A549 (cell line): ENCODE data around the gene SNRNP40. TPM values are rescaled to one million over a fixed set of nuclear protein-coding genes. Genes with fewer than 3 reads are reported as not detected.

Experiments
- ATAC-seq, 2 experiments: fragments of 200-7000 bp in 1 of 2; fragments of >200 bp in 1 of 2; cut with Nextera tagmentation in 1 of 2; cut with Tn5 transposase in 1 of 2; 3 replicates each; pipeline versions ENCODE4 v1.8.0 to v1.9.1; 2018 to 2020; ENCODE audit warnings: mild to moderate bottlenecking in 1 of 2, moderate library complexity in 1 of 2
- CTCF ChIA-PET: fragments of 300-600 bp; sonication (Branson Sonifier 250); formaldehyde crosslinking; extraction: SDS; loops from one replicate; lab custom pipeline; 2021; ENCODE audit warnings: antibody characterized with exemption, inconsistent platforms; lab: Yijun Ruan, JAX
- POLR2A ChIA-PET: fragments of 350-600 bp; formaldehyde crosslinking; extraction: SDS; loops from one replicate; lab custom pipeline; 2021; ENCODE audit warnings: antibody characterized with exemption, inconsistent platforms; lab: Yijun Ruan, JAX
- DNase-seq, 2 experiments: peaks; one replicate each; pipeline versions ENCODE4 v3.0.0 to v3.0.0-alpha.2; 2011 to 2016; ENCODE audit warnings: low read depth in 1 of 2, low spot score in 1 of 2
- FAIRE-seq: peaks from 2 replicates; lab custom pipeline; 2011; peaks lifted over from hg19 to GRCh38; lab: Jason Lieb, UNC
- H3K27ac ChIP-seq, 2 experiments: fragments of >200 bp; sonication (Bioruptor Twin); formaldehyde crosslinking; 3 replicates each; pipeline ENCODE4 v1.5.1; 2016 to 2017
- H3K4me1 ChIP-seq: fragments of >200 bp; sonication (Bioruptor Twin); formaldehyde crosslinking; 3 replicates; pipeline ENCODE4 v1.6.1; 2016
- H3K4me2 ChIP-seq: fragments of >200 bp; sonication (Bioruptor Twin); formaldehyde crosslinking; 3 replicates; pipeline ENCODE4 v1.6.1; 2016
- H3K4me3 ChIP-seq: fragments of >200 bp; sonication (Bioruptor Twin); formaldehyde crosslinking; 3 replicates; pipeline ENCODE4 v1.5.1; 2016
- H3K9me3 ChIP-seq: fragments of >200 bp; sonication (Bioruptor Twin); formaldehyde crosslinking; 3 replicates; pipeline ENCODE4 v1.6.1; 2016
- CBX8 ChIP-seq: fragments of 200-600 bp; sonication (generic); IDR thresholded peaks from 2 replicates; pipeline ENCODE4 v1.6.1; 2016
- CEBPB ChIP-seq, 2 experiments: fragments of >200 bp in 1 of 2; sonication (Bioruptor Twin) in 1 of 2; formaldehyde crosslinking in 1 of 2; IDR thresholded peaks; 2 replicates each; pipeline ENCODE4 v1.6.1; 2012 to 2016
- EP300 ChIP-seq, 2 experiments: fragments of >200 bp; sonication (Bioruptor Twin); formaldehyde crosslinking; IDR thresholded peaks; 2 replicates in 1 of 2; 3 replicates in 1 of 2; pipeline ENCODE4 v1.6.1; 2016 to 2017
- ESRRA ChIP-seq: fragments of 150-350 bp; IDR thresholded peaks from 2 replicates; pipeline ENCODE4 v1.6.1; 2014; ENCODE audit warnings: mild to moderate bottlenecking, low read length, borderline replicate concordance
- FOSB ChIP-seq: fragments of 250-450 bp; sonication (Bioruptor Pico); IDR thresholded peaks from 2 replicates; pipeline ENCODE4 v1.5.0; 2020; ENCODE audit warnings: mild to moderate bottlenecking, moderate library complexity
- FOXS1 ChIP-seq: fragments of 250-450 bp; sonication (Bioruptor Pico); IDR thresholded peaks from 2 replicates; pipeline ENCODE4 v1.5.0; 2020; ENCODE audit warnings: mild to moderate bottlenecking, moderate library complexity
- HDAC2 ChIP-seq: fragments of 200-600 bp; sonication (generic); IDR thresholded peaks from 2 replicates; pipeline ENCODE4 v1.6.1; 2016
- HOXB5 ChIP-seq: fragments of 250-450 bp; sonication (Bioruptor Pico); IDR thresholded peaks from 2 replicates; pipeline ENCODE4 v1.5.0; 2020; ENCODE audit warnings: mild to moderate bottlenecking, moderate library complexity
- JUN ChIP-seq, 2 experiments: fragments of >200 bp; sonication (Bioruptor Twin); formaldehyde crosslinking; IDR thresholded peaks; 2 replicates in 1 of 2; 3 replicates in 1 of 2; pipeline ENCODE4 v1.6.1; 2016 to 2017
- MYC ChIP-seq: IDR thresholded peaks from 2 replicates; pipeline ENCODE4 v1.6.1; 2012; ENCODE audit warnings: mild to moderate bottlenecking, inconsistent platforms, low read length, improper control_type of control experiment, borderline replicate concordance
- NFE2L2 ChIP-seq: fragments of 150-350 bp; conservative IDR thresholded peaks from 2 replicates; pipeline ENCODE4 v1.6.1; 2014; ENCODE audit warnings: low read length
- NPAS2 ChIP-seq: fragments of 250-450 bp; sonication (Bioruptor Pico); IDR thresholded peaks from 2 replicates; pipeline ENCODE4 v1.8.0; 2022; ENCODE audit warnings: mild to moderate bottlenecking, moderate library complexity, borderline replicate concordance
- NR3C1 ChIP-seq: fragments of >200 bp; sonication (Bioruptor Twin); formaldehyde crosslinking; IDR thresholded peaks from 3 replicates; pipeline ENCODE4 v1.6.1; 2017
- POLR2AphosphoS2 ChIP-seq: conservative IDR thresholded peaks from 2 replicates; pipeline ENCODE4 v1.6.1; 2012; ENCODE audit warnings: low read length, improper control_type of control experiment, inconsistent platforms
- RAD21 ChIP-seq, 2 experiments: fragments of >200 bp in 1 of 2; sonication (Bioruptor Twin) in 1 of 2; formaldehyde crosslinking in 1 of 2; IDR thresholded peaks in 1 of 2; conservative IDR thresholded peaks in 1 of 2; 2 replicates in 1 of 2; 3 replicates in 1 of 2; pipeline ENCODE4 v1.6.1; 2012 to 2018; ENCODE audit warnings: inconsistent platforms in 1 of 2
- RARB ChIP-seq: fragments of 250-450 bp; sonication (Bioruptor Pico); IDR thresholded peaks from 2 replicates; pipeline ENCODE4 v1.8.0; 2021; ENCODE audit warnings: mild to moderate bottlenecking, moderate library complexity
- RCOR1 ChIP-seq: fragments of 150-350 bp; IDR thresholded peaks from 2 replicates; pipeline ENCODE4 v1.6.1; 2014; ENCODE audit warnings: antibody characterized with exemption, low read length, low read depth
- RNF2 ChIP-seq: fragments of 200-600 bp; sonication (generic); IDR thresholded peaks from 2 replicates; pipeline ENCODE4 v1.6.1; 2016; ENCODE audit warnings: low read depth, mild to moderate bottlenecking, antibody characterized with exemption, moderate library complexity, borderline replicate concordance
- SMC3 ChIP-seq: fragments of >200 bp; sonication (Bioruptor Twin); formaldehyde crosslinking; IDR thresholded peaks from 3 replicates; pipeline ENCODE4 v1.6.1; 2018; ENCODE audit warnings: inconsistent platforms
- SREBF2 ChIP-seq: fragments of 450-650 bp; IDR thresholded peaks from 2 replicates; pipeline ENCODE4 v1.6.1; 2014; ENCODE audit warnings: mild to moderate bottlenecking, moderate library complexity
- TFCP2L1 ChIP-seq: fragments of 250-450 bp; sonication (Bioruptor Pico); IDR thresholded peaks from 2 replicates; pipeline ENCODE4 v1.5.0; 2021; ENCODE audit warnings: mild to moderate bottlenecking
- USF2 ChIP-seq: fragments of 450-650 bp; IDR thresholded peaks from 2 replicates; pipeline ENCODE4 v1.6.1; 2014; ENCODE audit warnings: antibody characterized with exemption
- ZSCAN20 ChIP-seq: fragments of 250-450 bp; sonication (Bioruptor Pico); IDR thresholded peaks from 2 replicates; pipeline ENCODE4 v1.8.0; 2022; ENCODE audit warnings: mild to moderate bottlenecking, moderate library complexity
- WGBS: methylation state at CpG from one replicate; pipeline ENCODE4 v1.1.6; 2017; ENCODE audit errors: missing lambda C conversion rate; 5-methylcytosine and 5-hydroxymethylcytosine counted together
- polyA plus RNA-seq, 4 experiments: library from polyadenylated mRNA; depleted of rRNA in 3 of 4; stranded (reverse); fragments of >200 nt; fragmentation: RNase III in 1 of 4; extraction: RNeasy Plus Mini Kit Qiagen cat#74134 plus additional on column Dnase treatment in 1 of 4; gene quantifications; 2 replicates in 3 of 4; 3 replicates in 1 of 4; pipeline ENCODE4 v1.2.3, GENCODE V29; 2011 to 2017
- TF ChIP-seq, protein P1 (sequence below): fragments of >200 bp; sonication (Bioruptor Twin); formaldehyde crosslinking; IDR thresholded peaks from 3 replicates; pipeline ENCODE4 v1.6.1; 2016
- TF ChIP-seq, protein P2 (sequence below): fragments of >200 bp; sonication (Bioruptor Twin); formaldehyde crosslinking; IDR thresholded peaks from 2 replicates; pipeline ENCODE4 v1.6.1; 2016
- TF ChIP-seq, protein P3 (sequence below): fragments of 250-450 bp; sonication (Bioruptor Pico); IDR thresholded peaks from 2 replicates; pipeline ENCODE4 v1.5.0; 2021; ENCODE audit warnings: mild to moderate bottlenecking, moderate library complexity, borderline replicate concordance
- TF ChIP-seq, protein P4 (sequence below): fragments of 200-600 bp; sonication (generic); IDR thresholded peaks from 2 replicates; pipeline ENCODE4 v1.6.1; 2016; ENCODE audit warnings: antibody characterized with exemption, mild to moderate bottlenecking, moderate library complexity

SNRNP40 gene
- polyA plus RNA-seq, 2 of the 4 experiments (the other 2 are of a cell fraction): 47.4 to 72.5 TPM

DNA sequence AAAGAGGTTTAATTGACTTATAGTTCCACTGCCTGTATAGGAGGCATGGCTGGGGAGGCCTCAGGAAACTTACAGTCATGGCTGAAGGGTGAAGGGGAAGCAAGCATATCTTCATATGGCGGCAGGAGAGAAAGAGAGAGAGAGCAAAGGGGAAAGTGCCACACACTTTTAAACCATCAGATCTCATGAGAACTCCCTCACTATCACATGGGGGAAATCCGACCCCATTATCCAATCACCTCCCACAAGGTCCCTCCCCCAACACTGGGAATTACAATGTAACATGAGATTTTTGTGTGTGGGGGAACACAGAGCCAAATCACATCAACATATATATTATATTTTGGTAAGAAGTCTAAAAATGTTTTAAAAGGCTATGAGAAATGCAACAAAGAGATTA lies 49.0 kb upstream of the SNRNP40 start:
- Histone ChIP-seq H3K4me1 (no peaks in the 10 kb centered on the region), H3K4me3 (no peak overlapping the region), H3K4me2 (no peak overlapping the region), H3K27ac (no peak overlapping the region), H3K9me3 (no peaks in the 10 kb centered on the region)
- whole genome bisulfite sequencing: 92% methylated on average over 2 of the region's 2 CpGs
- ATAC-seq (no peak), DNase-seq (no peak), FAIRE-seq (no peak)
- TF ChIP-seq USF2 (no peak), SREBF2 (no peak), EP300 (IDR thresholded peaks at IDR 0.05) (no peak), CBX8 (no peak), RARB (no peak), POLR2AphosphoS2 (no peak), ZSCAN20 (CRISPR knock-in tag) (no peak)
- ChIA-PET POLR2A (no interaction called here), CTCF (interaction anchor here (1.1 to 1.2 kb wide), 2 partner anchors 10 to 204 kb away, joined by 3 to 4 read pairs; no protein-coding TSS in a partner anchor)

GRCh38 chr1:31344503-31344902 lies 47.9 kb upstream of the SNRNP40 start:
- H3K4me3 ChIP-seq: no peak overlapping the region
- ATAC-seq (no peak), FAIRE-seq (no peak), DNase-seq (no peak)
- H3K4me2 ChIP-seq: no peak overlapping the region
- CTCF ChIA-PET: no interaction called here
- H3K9me3 ChIP-seq: no peaks in the 10 kb centered on the region
- no peak overlapping the region for H3K27ac ChIP-seq
- TF ChIP-seq NPAS2 (CRISPR knock-in tag) (no peak), CBX8 (no peak), NR3C1 (no peak), POLR2AphosphoS2 (no peak), HOXB5 (CRISPR knock-in tag) (no peak), RCOR1 (no peak), FOSB (no peak), TFCP2L1 (no peak), FOXS1 (CRISPR knock-in tag) (no peak), HDAC2 (no peak), NFE2L2 (no peak)
- TF ChIP-seq, protein P1, sequence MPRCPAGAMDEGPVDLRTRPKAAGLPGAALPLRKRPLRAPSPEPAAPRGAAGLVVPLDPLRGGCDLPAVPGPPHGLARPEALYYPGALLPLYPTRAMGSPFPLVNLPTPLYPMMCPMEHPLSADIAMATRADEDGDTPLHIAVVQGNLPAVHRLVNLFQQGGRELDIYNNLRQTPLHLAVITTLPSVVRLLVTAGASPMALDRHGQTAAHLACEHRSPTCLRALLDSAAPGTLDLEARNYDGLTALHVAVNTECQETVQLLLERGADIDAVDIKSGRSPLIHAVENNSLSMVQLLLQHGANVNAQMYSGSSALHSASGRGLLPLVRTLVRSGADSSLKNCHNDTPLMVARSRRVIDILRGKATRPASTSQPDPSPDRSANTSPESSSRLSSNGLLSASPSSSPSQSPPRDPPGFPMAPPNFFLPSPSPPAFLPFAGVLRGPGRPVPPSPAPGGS: no peak
- TF ChIP-seq, protein P2, sequence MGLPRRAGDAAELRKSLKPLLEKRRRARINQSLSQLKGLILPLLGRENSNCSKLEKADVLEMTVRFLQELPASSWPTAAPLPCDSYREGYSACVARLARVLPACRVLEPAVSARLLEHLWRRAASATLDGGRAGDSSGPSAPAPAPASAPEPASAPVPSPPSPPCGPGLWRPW: no peak
- TF ChIP-seq, protein P3, sequence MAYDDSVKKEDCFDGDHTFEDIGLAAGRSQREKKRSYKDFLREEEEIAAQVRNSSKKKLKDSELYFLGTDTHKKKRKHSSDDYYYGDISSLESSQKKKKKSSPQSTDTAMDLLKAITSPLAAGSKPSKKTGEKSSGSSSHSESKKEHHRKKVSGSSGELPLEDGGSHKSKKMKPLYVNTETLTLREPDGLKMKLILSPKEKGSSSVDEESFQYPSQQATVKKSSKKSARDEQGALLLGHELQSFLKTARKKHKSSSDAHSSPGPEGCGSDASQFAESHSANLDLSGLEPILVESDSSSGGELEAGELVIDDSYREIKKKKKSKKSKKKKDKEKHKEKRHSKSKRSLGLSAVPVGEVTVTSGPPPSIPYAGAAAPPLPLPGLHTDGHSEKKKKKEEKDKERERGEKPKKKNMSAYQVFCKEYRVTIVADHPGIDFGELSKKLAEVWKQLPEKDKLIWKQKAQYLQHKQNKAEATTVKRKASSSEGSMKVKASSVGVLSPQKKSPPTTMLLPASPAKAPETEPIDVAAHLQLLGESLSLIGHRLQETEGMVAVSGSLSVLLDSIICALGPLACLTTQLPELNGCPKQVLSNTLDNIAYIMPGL: no peak
- POLR2A ChIA-PET: no interaction called here
- WGBS: 83% methylated on average over 1 of the region's 1 CpG
- no peaks in the 10 kb centered on the region for H3K4me1 ChIP-seq

DNA sequence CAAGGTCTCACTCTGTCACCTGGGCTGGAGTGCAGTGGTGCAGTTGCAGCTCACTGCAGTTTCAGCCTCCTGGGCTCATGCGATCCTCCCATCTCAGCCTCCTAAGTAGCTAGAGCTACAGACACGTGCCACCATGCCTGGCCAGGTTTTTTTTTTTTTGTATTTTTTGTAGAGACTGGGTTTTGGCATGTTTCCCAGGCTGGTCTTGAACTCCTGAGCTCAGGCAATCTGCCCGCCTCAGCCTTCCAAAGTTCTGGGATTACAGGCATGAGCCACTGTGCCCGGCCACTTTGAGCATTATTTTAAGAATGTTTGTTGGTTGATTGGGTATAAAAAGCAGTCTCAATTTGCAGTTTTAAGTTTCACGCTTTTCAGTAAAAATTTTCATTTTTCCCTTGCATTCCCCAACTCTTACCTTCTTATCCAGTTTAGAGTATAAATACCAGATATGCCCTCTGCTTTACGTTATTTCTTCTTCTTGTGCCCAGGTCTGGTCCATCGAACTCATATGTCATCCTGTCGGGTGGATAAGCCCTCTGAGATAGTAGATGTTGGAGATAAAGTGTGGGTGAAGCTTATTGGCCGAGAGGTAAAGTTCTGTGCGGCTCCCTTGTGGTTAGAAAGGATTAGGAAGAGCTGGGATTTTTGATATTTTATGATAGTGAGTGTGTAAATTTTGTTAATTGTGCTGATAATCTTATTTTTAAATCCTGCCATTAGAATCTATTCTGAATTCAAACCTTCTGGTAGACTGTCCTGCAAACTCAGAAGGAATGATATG lies 40.3 kb upstream of the SNRNP40 start:
- H3K27ac ChIP-seq: no peak overlapping the region
- WGBS: 87% methylated on average over 10 of the region's 10 CpGs
- no peak for FAIRE-seq
- POLR2A ChIA-PET: no interaction called here
- H3K4me3 ChIP-seq: no peak overlapping the region
- CTCF ChIA-PET: interaction anchor here (1.0 to 5.2 kb wide), 3 partner anchors 9 to 153 kb away, joined by 3 to 69 read pairs (median 4); no protein-coding TSS in a partner anchor
- H3K4me2 ChIP-seq: no peak overlapping the region
- no peak for DNase-seq
- H3K4me1 ChIP-seq: no peaks in the 10 kb centered on the region
- ATAC-seq: no peak
- no peaks in the 10 kb centered on the region for H3K9me3 ChIP-seq
- TF ChIP-seq, protein P4, sequence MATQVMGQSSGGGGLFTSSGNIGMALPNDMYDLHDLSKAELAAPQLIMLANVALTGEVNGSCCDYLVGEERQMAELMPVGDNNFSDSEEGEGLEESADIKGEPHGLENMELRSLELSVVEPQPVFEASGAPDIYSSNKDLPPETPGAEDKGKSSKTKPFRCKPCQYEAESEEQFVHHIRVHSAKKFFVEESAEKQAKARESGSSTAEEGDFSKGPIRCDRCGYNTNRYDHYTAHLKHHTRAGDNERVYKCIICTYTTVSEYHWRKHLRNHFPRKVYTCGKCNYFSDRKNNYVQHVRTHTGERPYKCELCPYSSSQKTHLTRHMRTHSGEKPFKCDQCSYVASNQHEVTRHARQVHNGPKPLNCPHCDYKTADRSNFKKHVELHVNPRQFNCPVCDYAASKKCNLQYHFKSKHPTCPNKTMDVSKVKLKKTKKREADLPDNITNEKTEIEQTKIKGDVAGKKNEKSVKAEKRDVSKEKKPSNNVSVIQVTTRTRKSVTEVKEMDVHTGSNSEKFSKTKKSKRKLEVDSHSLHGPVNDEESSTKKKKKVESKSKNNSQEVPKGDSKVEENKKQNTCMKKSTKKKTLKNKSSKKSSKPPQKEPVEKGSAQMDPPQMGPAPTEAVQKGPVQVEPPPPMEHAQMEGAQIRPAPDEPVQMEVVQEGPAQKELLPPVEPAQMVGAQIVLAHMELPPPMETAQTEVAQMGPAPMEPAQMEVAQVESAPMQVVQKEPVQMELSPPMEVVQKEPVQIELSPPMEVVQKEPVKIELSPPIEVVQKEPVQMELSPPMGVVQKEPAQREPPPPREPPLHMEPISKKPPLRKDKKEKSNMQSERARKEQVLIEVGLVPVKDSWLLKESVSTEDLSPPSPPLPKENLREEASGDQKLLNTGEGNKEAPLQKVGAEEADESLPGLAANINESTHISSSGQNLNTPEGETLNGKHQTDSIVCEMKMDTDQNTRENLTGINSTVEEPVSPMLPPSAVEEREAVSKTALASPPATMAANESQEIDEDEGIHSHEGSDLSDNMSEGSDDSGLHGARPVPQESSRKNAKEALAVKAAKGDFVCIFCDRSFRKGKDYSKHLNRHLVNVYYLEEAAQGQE: no peak
- TF ChIP-seq JUN (IDR thresholded peaks at IDR 0.05): no peak
- TF ChIP-seq MYC: no peak
- no peak for TF ChIP-seq FOSB
- TF ChIP-seq ESRRA: no peak
- no peak for TF ChIP-seq SMC3
- no peak for TF ChIP-seq RAD21 (conservative IDR thresholded peaks at IDR 0.05 in 1 of 2, IDR thresholded peaks at IDR 0.05 in 1 of 2)
- no peak for TF ChIP-seq RARB
- no peak for TF ChIP-seq RNF2
- no peak for TF ChIP-seq CEBPB (IDR thresholded peaks at IDR 0.05)
